DND-41 (cell line): Measurements from ENCODE around the gene RCAN2.

Source experiments
- CTCF ChIP-seq: IDR thresholded peaks from 2 replicates; pipeline ENCODE4 v1.5.1; 2012; ENCODE audit warnings: borderline replicate concordance, low read length, moderate library complexity, mild to moderate bottlenecking; ENCODE audit not compliant: poor library complexity, severe bottlenecking; ENCODE audit errors: extremely low read depth
- EZH2 ChIP-seq: IDR thresholded peaks from 3 replicates; pipeline ENCODE4 v1.6.1; 2012; ENCODE audit warnings: borderline replicate concordance, low read depth, mild to moderate bottlenecking, moderate library complexity, low read length, inconsistent platforms; ENCODE audit not compliant: severe bottlenecking

- TF ChIP-seq CTCF, result no peak
- no peak for TF ChIP-seq EZH2
These were observed 7.0 kb downstream of the RCAN2 start for GRCh38 chr6:46484081-46484820.
